ENCODE measurements around the gene CNTNAP5. TPM values are rescaled to one million over a fixed set of nuclear protein-coding genes. Genes with fewer than 3 reads are reported as not detected.

Gene CNTNAP5
- total and polyA plus RNA-seq, 7 experiments from 2014 or later: not detected

DNA sequence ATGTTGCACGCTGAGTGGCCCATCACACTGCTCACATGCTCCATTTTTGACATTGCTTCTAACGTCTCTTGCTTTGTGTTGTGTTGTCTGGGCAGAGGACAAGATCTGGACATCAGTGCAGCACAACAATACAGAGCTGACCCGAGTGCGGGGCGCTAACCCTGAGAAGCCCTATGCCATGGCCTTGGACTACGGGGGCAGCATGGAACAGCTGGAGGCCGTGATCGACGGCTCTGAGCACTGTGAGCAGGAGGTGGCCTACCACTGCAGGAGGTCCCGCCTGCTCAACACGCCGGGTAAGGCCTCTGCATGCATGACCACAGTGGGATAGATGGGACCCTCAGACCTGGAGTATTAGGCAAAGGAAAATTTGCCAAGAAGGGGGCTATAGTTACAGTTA lies 622.6 kb downstream of the CNTNAP5 start:
- Histone ChIP-seq H3K9me3 (ENCODE audit: control insufficient read depth in 2 of 3, low read length in 3 of 3) (no peaks in the 10 kb centered on the region), H3K4me1 (ENCODE audit: control insufficient read depth in 2 of 2, insufficient read depth in 2 of 2, low read length in 2 of 2) (no peaks in the 10 kb centered on the region), H3K36me3 (ENCODE audit: control insufficient read depth in 2 of 3, insufficient read depth in 3 of 3, low read length in 3 of 3) (no peaks in the 10 kb centered on the region), H3K27ac (ENCODE audit: low read depth, low read length) (no peak overlapping the region), H3K27me3 (ENCODE audit: control insufficient read depth in 2 of 2, insufficient read depth in 2 of 2, low read length in 2 of 2) (no peaks in the 10 kb centered on the region), H3K4me3 (ENCODE audit: low read length) (no peak overlapping the region)
- Mint-ChIP-seq H3K27me3 (no peaks in the 10 kb centered on the region), H3K36me3 (no peaks in the 10 kb centered on the region), H3K4me1 (no peaks in the 10 kb centered on the region), H3K4me3 (no peak overlapping the region), H3K9me3 (peaks cover 0 to 13% (median 4%) of the 10 kb centered on the region in 11 donors), H3K27ac (no peak overlapping the region)
- ATAC-seq (no peak), DNase-seq (no peak)
- intact Hi-C loops (cut with micrococcal nuclease): no loop called here
- CTCF ChIA-PET: no interaction called here
- POLR2A ChIA-PET: no interaction called here

DNA sequence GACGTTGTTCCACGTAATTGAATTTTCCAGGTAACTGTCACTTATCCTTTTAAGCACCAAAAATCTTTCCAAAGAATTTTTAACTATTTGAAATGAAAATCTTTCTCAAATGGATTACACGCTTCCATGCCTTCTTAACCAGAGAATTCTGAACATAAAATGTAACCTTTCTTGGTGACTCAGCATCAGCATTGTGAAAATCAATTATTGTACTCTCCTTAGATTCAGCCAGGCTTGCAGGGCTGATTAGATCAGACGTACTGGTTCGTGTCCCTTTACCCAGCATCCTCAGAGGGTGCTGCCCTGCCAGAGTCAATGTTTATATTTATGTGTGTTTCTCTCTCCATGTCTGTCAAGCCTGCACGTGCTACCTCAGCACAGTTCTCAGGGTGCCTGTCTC lies 623.9 kb downstream of the CNTNAP5 start:
- CTCF ChIA-PET: no interaction called here
- intact Hi-C loops (cut with micrococcal nuclease): no loop called here
- Histone ChIP-seq H3K4me1 (ENCODE audit: control insufficient read depth in 2 of 2, insufficient read depth in 2 of 2, low read length in 2 of 2) (no peaks in the 10 kb centered on the region), H3K9me3 (ENCODE audit: control insufficient read depth in 2 of 3, low read length in 3 of 3) (no peaks in the 10 kb centered on the region), H3K27ac (ENCODE audit: low read depth, low read length) (no peak overlapping the region), H3K4me3 (ENCODE audit: low read length) (no peak overlapping the region), H3K36me3 (ENCODE audit: control insufficient read depth in 2 of 3, insufficient read depth in 3 of 3, low read length in 3 of 3) (no peaks in the 10 kb centered on the region), H3K27me3 (ENCODE audit: control insufficient read depth in 2 of 2, insufficient read depth in 2 of 2, low read length in 2 of 2) (no peaks in the 10 kb centered on the region)
- no peak overlapping the region for H3K27ac Mint-ChIP-seq
- no peaks in the 10 kb centered on the region for H3K4me1 Mint-ChIP-seq
- ATAC-seq (no peak), DNase-seq (no peak)
- no peaks in the 10 kb centered on the region for H3K36me3 Mint-ChIP-seq
- no peaks in the 10 kb centered on the region for H3K27me3 Mint-ChIP-seq
- no peak overlapping the region for H3K4me3 Mint-ChIP-seq
- H3K9me3 Mint-ChIP-seq: peaks cover 0 to 13% (median 2%) of the 10 kb centered on the region in 11 donors
- POLR2A ChIA-PET: no interaction called here

DNA sequence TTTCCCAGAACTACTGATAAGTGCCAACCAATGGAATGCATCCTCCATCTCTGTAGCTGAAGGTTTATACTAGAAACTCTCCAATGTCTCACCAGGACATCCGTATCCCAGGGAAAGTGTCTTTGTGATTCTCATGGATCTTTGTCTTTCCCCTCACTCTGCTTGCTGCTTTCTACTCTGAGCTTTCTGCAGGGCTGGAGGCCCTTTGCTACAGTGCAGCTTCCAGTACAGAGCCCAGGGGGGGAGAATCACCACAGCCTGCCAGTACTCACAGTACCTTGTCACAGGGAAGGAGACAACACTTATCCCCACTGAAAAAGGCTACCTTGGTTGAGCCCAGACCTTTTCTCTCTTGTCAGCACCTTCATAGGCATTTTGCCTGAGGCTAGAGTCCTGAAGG lies 627.0 kb downstream of the CNTNAP5 start:
- intact Hi-C loops (cut with micrococcal nuclease): no loop called here
- no peaks in the 10 kb centered on the region for H3K9me3 ChIP-seq (ENCODE audit: control insufficient read depth in 2 of 3, low read length in 3 of 3)
- ATAC-seq (no peak), DNase-seq (no peak)
- no peaks in the 10 kb centered on the region for H3K4me1 ChIP-seq (ENCODE audit: control insufficient read depth in 2 of 2, insufficient read depth in 2 of 2, low read length in 2 of 2)
- H3K27ac ChIP-seq (ENCODE audit: low read depth, low read length): no peak overlapping the region
- Mint-ChIP-seq H3K36me3 (no peaks in the 10 kb centered on the region), H3K27ac (no peak overlapping the region), H3K27me3 (no peaks in the 10 kb centered on the region), H3K9me3 (peaks cover 0 to 15% (median 4%) of the 10 kb centered on the region in 11 donors), H3K4me1 (no peaks in the 10 kb centered on the region), H3K4me3 (no peak overlapping the region)
- ChIA-PET POLR2A (no interaction called here), CTCF (no interaction called here)
- H3K27me3 ChIP-seq (ENCODE audit: control insufficient read depth in 2 of 2, insufficient read depth in 2 of 2, low read length in 2 of 2): no peaks in the 10 kb centered on the region
- H3K36me3 ChIP-seq (ENCODE audit: control insufficient read depth in 2 of 3, insufficient read depth in 3 of 3, low read length in 3 of 3): no peaks in the 10 kb centered on the region
- H3K4me3 ChIP-seq (ENCODE audit: low read length): no peak overlapping the region

DNA sequence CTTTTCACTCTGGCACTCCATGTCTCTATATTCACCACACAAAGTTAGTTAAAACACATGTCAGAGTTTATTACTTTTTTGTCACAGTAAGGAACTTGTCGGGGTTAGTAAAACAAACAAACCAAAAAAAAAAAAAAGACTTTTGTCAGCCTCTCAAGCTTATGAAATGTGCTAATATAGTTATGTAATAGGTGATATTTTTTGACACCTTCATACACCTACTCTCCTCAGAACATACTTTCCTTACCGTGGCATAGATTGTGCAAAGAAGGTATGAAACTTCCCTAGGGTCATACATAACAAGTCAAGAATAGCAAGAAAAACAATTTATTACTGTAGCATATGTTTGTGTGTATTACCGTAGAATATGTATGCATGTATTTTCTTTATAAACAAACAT lies 633.3 kb downstream of the CNTNAP5 start:
- no peak for ATAC-seq
- H3K27ac Mint-ChIP-seq: no peak overlapping the region
- H3K27ac ChIP-seq (ENCODE audit: low read depth, low read length): no peak overlapping the region
- H3K9me3 Mint-ChIP-seq: peaks cover 1 to 38% (median 7%) of the 10 kb centered on the region in 11 donors
- DNase-seq: no peak
- H3K4me1 Mint-ChIP-seq: no peaks in the 10 kb centered on the region
- intact Hi-C loops (cut with micrococcal nuclease): no loop called here
- ChIA-PET POLR2A (no interaction called here), CTCF (no interaction called here)
- H3K36me3 ChIP-seq (ENCODE audit: control insufficient read depth in 2 of 3, insufficient read depth in 3 of 3, low read length in 3 of 3): no peaks in the 10 kb centered on the region
- no peaks in the 10 kb centered on the region for H3K9me3 ChIP-seq (ENCODE audit: control insufficient read depth in 2 of 3, low read length in 3 of 3)
- H3K4me1 ChIP-seq (ENCODE audit: control insufficient read depth in 2 of 2, insufficient read depth in 2 of 2, low read length in 2 of 2): no peaks in the 10 kb centered on the region
- H3K36me3 Mint-ChIP-seq: no peaks in the 10 kb centered on the region
- no peak overlapping the region for H3K4me3 ChIP-seq (ENCODE audit: low read length)
- no peak overlapping the region for H3K4me3 Mint-ChIP-seq
- no peaks in the 10 kb centered on the region for H3K27me3 Mint-ChIP-seq
- no peaks in the 10 kb centered on the region for H3K27me3 ChIP-seq (ENCODE audit: control insufficient read depth in 2 of 2, insufficient read depth in 2 of 2, low read length in 2 of 2)

DNA sequence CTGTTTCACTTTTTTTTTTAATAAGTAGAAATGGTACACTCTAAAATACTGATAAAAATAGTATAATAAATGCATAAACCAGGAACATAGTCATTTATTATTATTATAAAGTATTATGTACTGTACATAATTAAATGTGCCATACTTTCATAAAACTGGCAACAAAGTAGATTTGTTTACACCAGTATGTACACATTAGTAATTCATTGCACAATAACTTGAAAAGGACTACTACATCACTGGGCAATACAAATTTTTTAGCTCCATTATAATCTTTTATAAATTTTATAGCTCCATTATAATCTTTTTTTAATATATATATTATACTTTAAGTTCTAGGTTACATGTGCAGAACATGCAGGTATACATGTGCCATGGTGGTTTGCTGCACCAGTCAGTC lies 636.5 kb downstream of the CNTNAP5 start:
- Mint-ChIP-seq H3K4me1 (no peaks in the 10 kb centered on the region), H3K27me3 (no peaks in the 10 kb centered on the region), H3K27ac (no peak overlapping the region), H3K36me3 (no peaks in the 10 kb centered on the region), H3K4me3 (no peak overlapping the region), H3K9me3 (peaks cover 0 to 36% (median 7%) of the 10 kb centered on the region in 11 donors)
- ATAC-seq: no peak
- H3K4me3 ChIP-seq (ENCODE audit: low read length): no peak overlapping the region
- no peaks in the 10 kb centered on the region for H3K4me1 ChIP-seq (ENCODE audit: control insufficient read depth in 2 of 2, insufficient read depth in 2 of 2, low read length in 2 of 2)
- H3K9me3 ChIP-seq (ENCODE audit: control insufficient read depth in 2 of 3, low read length in 3 of 3): no peaks in the 10 kb centered on the region
- H3K27ac ChIP-seq (ENCODE audit: low read depth, low read length): no peak overlapping the region
- CTCF ChIA-PET: no interaction called here
- no peaks in the 10 kb centered on the region for H3K27me3 ChIP-seq (ENCODE audit: control insufficient read depth in 2 of 2, insufficient read depth in 2 of 2, low read length in 2 of 2)
- DNase-seq: no peak
- H3K36me3 ChIP-seq (ENCODE audit: control insufficient read depth in 2 of 3, insufficient read depth in 3 of 3, low read length in 3 of 3): no peaks in the 10 kb centered on the region
- intact Hi-C loops (cut with micrococcal nuclease): no loop called here
- POLR2A ChIA-PET: no interaction called here

DNA sequence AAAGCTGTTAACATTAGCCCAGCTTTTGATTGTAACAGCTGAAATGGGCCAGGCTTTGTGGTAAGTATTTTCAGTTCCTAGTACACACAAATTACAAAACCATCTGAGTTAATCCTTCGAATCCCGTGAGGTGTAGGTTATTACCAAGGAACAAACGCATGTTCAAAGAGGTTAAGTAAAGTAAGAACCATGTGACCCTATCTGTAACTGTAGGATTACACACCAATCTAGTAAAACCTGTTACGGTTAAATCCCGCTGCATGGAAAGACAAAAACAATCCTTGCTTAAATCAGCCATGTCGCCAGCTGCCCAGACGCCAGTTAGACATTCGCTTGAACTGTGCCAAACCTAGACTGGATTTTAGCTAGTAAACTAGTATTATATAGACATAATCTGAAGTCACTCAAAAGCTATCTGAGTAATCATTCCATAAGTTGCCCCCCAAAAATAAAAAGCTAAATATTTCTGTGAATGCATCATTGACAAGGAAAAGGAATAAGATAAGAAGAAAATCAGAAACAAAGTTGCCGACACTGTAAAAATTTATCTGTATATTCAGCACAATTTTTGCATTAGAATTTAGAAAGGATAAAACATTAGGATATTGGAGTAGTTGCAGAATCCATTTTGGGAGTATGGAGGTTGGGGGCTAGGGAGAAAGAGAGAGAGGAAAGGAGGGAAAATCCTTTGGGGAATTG lies 638.0 kb downstream of the CNTNAP5 start:
- H3K4me1 Mint-ChIP-seq: no peaks in the 10 kb centered on the region
- no peak for DNase-seq
- intact Hi-C loops (cut with micrococcal nuclease): no loop called here
- POLR2A ChIA-PET: no interaction called here
- CTCF ChIA-PET: no interaction called here
- no peaks in the 10 kb centered on the region for H3K27me3 ChIP-seq (ENCODE audit: control insufficient read depth in 2 of 2, insufficient read depth in 2 of 2, low read length in 2 of 2)
- no peaks in the 10 kb centered on the region for H3K36me3 Mint-ChIP-seq
- peaks cover 0 to 26% (median 4%) of the 10 kb centered on the region in 11 donors for H3K9me3 Mint-ChIP-seq
- no peak overlapping the region for H3K4me3 ChIP-seq (ENCODE audit: low read length)
- H3K27me3 Mint-ChIP-seq: no peaks in the 10 kb centered on the region
- no peak overlapping the region for H3K4me3 Mint-ChIP-seq
- no peak overlapping the region for H3K27ac Mint-ChIP-seq
- H3K9me3 ChIP-seq (ENCODE audit: control insufficient read depth in 2 of 3, low read length in 3 of 3): peaks cover 0 to 4% (median 3%) of the 10 kb centered on the region in 3 experiments
- H3K4me1 ChIP-seq (ENCODE audit: control insufficient read depth in 2 of 2, insufficient read depth in 2 of 2, low read length in 2 of 2): no peaks in the 10 kb centered on the region
- no peak for ATAC-seq
- H3K27ac ChIP-seq (ENCODE audit: low read depth, low read length): no peak overlapping the region
- no peaks in the 10 kb centered on the region for H3K36me3 ChIP-seq (ENCODE audit: control insufficient read depth in 2 of 3, insufficient read depth in 3 of 3, low read length in 3 of 3)

DNA sequence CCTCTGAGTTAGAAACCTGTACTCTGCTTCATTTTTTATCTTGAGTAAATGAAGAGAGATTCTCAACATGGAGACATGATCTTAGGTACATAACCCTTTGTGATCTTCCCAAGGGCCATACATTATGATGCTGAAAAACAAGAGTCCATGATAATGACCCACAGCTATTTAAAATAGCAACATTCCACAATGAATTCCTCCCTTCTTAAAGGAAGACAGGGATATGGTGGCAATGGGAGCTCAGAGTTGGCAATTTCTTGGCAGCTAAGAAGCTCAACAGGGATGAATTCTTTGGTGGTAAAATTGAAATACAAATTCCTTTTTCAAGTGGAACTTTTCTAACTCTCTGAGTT lies 638.5 kb downstream of the CNTNAP5 start:
- no peak overlapping the region for H3K4me3 Mint-ChIP-seq
- intact Hi-C loops (cut with micrococcal nuclease): no loop called here
- H3K27ac Mint-ChIP-seq: no peak overlapping the region
- no peaks in the 10 kb centered on the region for H3K36me3 ChIP-seq (ENCODE audit: control insufficient read depth in 2 of 3, insufficient read depth in 3 of 3, low read length in 3 of 3)
- no peak for ATAC-seq
- no peak for DNase-seq
- no peak overlapping the region for H3K4me3 ChIP-seq (ENCODE audit: low read length)
- no peaks in the 10 kb centered on the region for H3K4me1 Mint-ChIP-seq
- CTCF ChIA-PET: no interaction called here
- H3K27me3 Mint-ChIP-seq: no peaks in the 10 kb centered on the region
- no peaks in the 10 kb centered on the region for H3K36me3 Mint-ChIP-seq
- POLR2A ChIA-PET: no interaction called here
- H3K27ac ChIP-seq (ENCODE audit: low read depth, low read length): no peak overlapping the region
- H3K9me3 ChIP-seq (ENCODE audit: control insufficient read depth in 2 of 3, low read length in 3 of 3): peaks cover 0 to 4% (median 3%) of the 10 kb centered on the region in 3 experiments
- no peaks in the 10 kb centered on the region for H3K27me3 ChIP-seq (ENCODE audit: control insufficient read depth in 2 of 2, insufficient read depth in 2 of 2, low read length in 2 of 2)
- H3K9me3 Mint-ChIP-seq: peaks cover 0 to 22% (median 4%) of the 10 kb centered on the region in 11 donors
- no peaks in the 10 kb centered on the region for H3K4me1 ChIP-seq (ENCODE audit: control insufficient read depth in 2 of 2, insufficient read depth in 2 of 2, low read length in 2 of 2)
